PC-3 (cell line): Measurements from ENCODE around the gene GNAT3. TPM values are rescaled to one million over a fixed set of nuclear protein-coding genes. Genes with fewer than 3 reads are reported as not detected.

Source experiments
- ATAC-seq: fragments of 200-7000 bp; cut with Tn5 transposase; 2 replicates; pipeline ENCODE4 v1.9.1; 2020; ENCODE audit warnings: mild to moderate bottlenecking, moderate library complexity
- BruUV-seq: library from RNA; stranded (reverse); fragments of 400-500 nt; replicated peaks from 2 replicates; lab custom pipeline; 2021; lab: Mats Ljungman, UMichigan
- CTCF ChIA-PET: fragments of 300-600 bp; sonication (Branson Sonifier 250); formaldehyde crosslinking; loops from one replicate; lab custom pipeline; 2022; ENCODE audit warnings: antibody characterized with exemption; lab: Charles Lee
- POLR2A ChIA-PET: fragments of 300-600 bp; sonication (Branson Sonifier 250); formaldehyde crosslinking; loops from one replicate; lab custom pipeline; 2022; ENCODE audit warnings: antibody characterized with exemption; ENCODE audit not compliant: unreplicated experiment; lab: Charles Lee
- DNase-seq: peaks from one replicate; pipeline ENCODE4 v3.0.0-alpha.2; 2015
- H2AFZ ChIP-seq: fragments of 300-600 bp; sonication (generic); 2 replicates; pipeline ENCODE4 v1.6.0; 2016; ENCODE audit warnings: antibody characterized with exemption, low read length
- H3F3A ChIP-seq: fragments of 300-600 bp; sonication (generic); one replicate; pipeline ENCODE4 v1.6.0; 2017; ENCODE audit warnings: antibody characterized with exemption, low read length, control low read depth, mild to moderate bottlenecking; ENCODE audit not compliant: unreplicated experiment
- H3K27ac ChIP-seq: fragments of 300-600 bp; sonication (generic); 2 replicates; pipeline ENCODE4 v1.5.1; 2016; ENCODE audit warnings: mild to moderate bottlenecking, low read length
- H3K27me3 ChIP-seq: fragments of 300-600 bp; sonication (generic); 2 replicates; pipeline ENCODE4 v1.6.1; 2016; ENCODE audit warnings: low read length, mixed read lengths
- H3K36me3 ChIP-seq: fragments of 300-600 bp; sonication (generic); 2 replicates; pipeline ENCODE4 v1.6.1; 2016; ENCODE audit warnings: low read depth, mixed run types, low read length, mixed read lengths
- H3K4me1 ChIP-seq: fragments of 300-600 bp; sonication (generic); 2 replicates; pipeline ENCODE4 v1.5.1; 2016; ENCODE audit warnings: low read length; ENCODE audit not compliant: insufficient read depth
- H3K4me2 ChIP-seq: fragments of 300-600 bp; sonication (generic); 2 replicates; pipeline ENCODE4 v1.6.0; 2016; ENCODE audit warnings: low read length
- H3K4me3 ChIP-seq: fragments of 300-600 bp; sonication (generic); 2 replicates; pipeline ENCODE4 v1.5.1; 2016; ENCODE audit warnings: mild to moderate bottlenecking, low read length, mixed read lengths
- H3K79me2 ChIP-seq: fragments of 300-600 bp; sonication (generic); 2 replicates; pipeline ENCODE4 v1.6.1; 2017; ENCODE audit warnings: low read length, mixed read lengths
- H3K9ac ChIP-seq: fragments of 300-600 bp; sonication (generic); 2 replicates; pipeline ENCODE4 v1.6.0; 2016; ENCODE audit warnings: mild to moderate bottlenecking, low read length
- H3K9me2 ChIP-seq: fragments of 300-600 bp; sonication (generic); replicated peaks from 2 replicates; pipeline ENCODE4 v1.6.1; 2016; ENCODE audit warnings: mixed run types, low read length, mixed read lengths
- H3K9me3 ChIP-seq: fragments of 300-600 bp; sonication (generic); 2 replicates; pipeline ENCODE4 v1.6.1; 2016; ENCODE audit warnings: low read length, mixed read lengths
- H4K20me1 ChIP-seq: fragments of 300-600 bp; sonication (generic); 2 replicates; pipeline ENCODE4 v1.6.1; 2016; ENCODE audit warnings: low read length, mixed read lengths
- EZH2 ChIP-seq: fragments of 300-600 bp; sonication (generic); IDR thresholded peaks from one replicate; pipeline ENCODE4 v1.6.1; 2017; ENCODE audit warnings: antibody characterized with exemption, mild to moderate bottlenecking, low read length; ENCODE audit not compliant: unreplicated experiment
- EZH2phosphoT487 ChIP-seq: fragments of 300-600 bp; sonication (generic); IDR thresholded peaks from 2 replicates; pipeline ENCODE4 v1.6.1; 2018; ENCODE audit warnings: mild to moderate bottlenecking, antibody characterized with exemption, low read length, borderline replicate concordance
- intact Hi-C: fragments of 100-400 bp; cut with micrococcal nuclease; formaldehyde crosslinking; loops from 2 replicates; pipeline ENCODE4 v1.9.0; 2023
- total RNA-seq: library from RNA; depleted of rRNA; stranded (reverse); fragments of >200 nt; gene quantifications from 2 replicates; pipeline ENCODE4 v1.2.3, GENCODE V29; 2014
- TF ChIP-seq, protein P1 (sequence below): fragments of 300-600 bp; sonication (generic); conservative IDR thresholded peaks from 2 replicates; pipeline ENCODE4 v1.5.1; 2017; ENCODE audit warnings: antibody characterized with exemption, low read depth, mild to moderate bottlenecking, low read length

The GNAT3 gene
- total RNA-seq, 1 experiment from 2014 or later, result not detected

DNA sequence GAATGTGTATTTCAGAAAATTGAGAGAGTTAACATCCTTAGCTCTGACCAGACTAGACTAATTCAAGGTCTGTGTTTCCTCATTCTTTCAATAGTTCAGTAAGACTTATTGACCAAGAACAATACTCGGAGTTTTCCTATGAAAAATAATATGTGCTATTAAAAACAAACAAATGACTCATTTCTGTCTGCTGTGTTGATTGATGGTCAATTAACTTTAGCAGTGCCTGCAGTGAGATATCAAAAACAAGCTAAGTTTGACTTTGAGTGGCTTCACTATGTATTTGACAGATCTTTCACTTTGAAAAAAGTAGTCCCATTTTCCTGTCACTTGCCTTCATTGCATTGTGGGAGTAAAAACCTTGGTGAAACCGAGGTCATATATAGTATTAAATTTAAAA lies 91.0 kb downstream of the GNAT3 start:
- Histone ChIP-seq H2AFZ (no peak overlapping the region), H3K27me3 (no peaks in the 10 kb centered on the region), H3K9me3 (no peaks in the 10 kb centered on the region), H3K27ac (no peak overlapping the region), H3K9me2 (no peaks in the 10 kb centered on the region), H3K9ac (no peak overlapping the region), H3K4me3 (no peak overlapping the region), H3K4me2 (no peak overlapping the region), H3F3A (no peaks in the 10 kb centered on the region), H4K20me1 (no peaks in the 10 kb centered on the region), H3K36me3 (no peaks in the 10 kb centered on the region), H3K79me2 (no peaks in the 10 kb centered on the region), H3K4me1 (no peaks in the 10 kb centered on the region)
- no TSS peak for BruUV-seq
- ATAC-seq, result no peak
- POLR2A ChIA-PET, result no interaction called here
- DNase-seq, result no peak
- CTCF ChIA-PET, result no interaction called here
- intact Hi-C loops, result loop anchor here (10.0 kb wide), 1 partner anchor 1054 kb away; no protein-coding TSS in a partner anchor
- TF ChIP-seq, protein P1, sequence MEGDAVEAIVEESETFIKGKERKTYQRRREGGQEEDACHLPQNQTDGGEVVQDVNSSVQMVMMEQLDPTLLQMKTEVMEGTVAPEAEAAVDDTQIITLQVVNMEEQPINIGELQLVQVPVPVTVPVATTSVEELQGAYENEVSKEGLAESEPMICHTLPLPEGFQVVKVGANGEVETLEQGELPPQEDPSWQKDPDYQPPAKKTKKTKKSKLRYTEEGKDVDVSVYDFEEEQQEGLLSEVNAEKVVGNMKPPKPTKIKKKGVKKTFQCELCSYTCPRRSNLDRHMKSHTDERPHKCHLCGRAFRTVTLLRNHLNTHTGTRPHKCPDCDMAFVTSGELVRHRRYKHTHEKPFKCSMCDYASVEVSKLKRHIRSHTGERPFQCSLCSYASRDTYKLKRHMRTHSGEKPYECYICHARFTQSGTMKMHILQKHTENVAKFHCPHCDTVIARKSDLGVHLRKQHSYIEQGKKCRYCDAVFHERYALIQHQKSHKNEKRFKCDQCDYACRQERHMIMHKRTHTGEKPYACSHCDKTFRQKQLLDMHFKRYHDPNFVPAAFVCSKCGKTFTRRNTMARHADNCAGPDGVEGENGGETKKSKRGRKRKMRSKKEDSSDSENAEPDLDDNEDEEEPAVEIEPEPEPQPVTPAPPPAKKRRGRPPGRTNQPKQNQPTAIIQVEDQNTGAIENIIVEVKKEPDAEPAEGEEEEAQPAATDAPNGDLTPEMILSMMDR, result no peak
- TF ChIP-seq EZH2 (no peak), EZH2phosphoT487 (no peak)

DNA sequence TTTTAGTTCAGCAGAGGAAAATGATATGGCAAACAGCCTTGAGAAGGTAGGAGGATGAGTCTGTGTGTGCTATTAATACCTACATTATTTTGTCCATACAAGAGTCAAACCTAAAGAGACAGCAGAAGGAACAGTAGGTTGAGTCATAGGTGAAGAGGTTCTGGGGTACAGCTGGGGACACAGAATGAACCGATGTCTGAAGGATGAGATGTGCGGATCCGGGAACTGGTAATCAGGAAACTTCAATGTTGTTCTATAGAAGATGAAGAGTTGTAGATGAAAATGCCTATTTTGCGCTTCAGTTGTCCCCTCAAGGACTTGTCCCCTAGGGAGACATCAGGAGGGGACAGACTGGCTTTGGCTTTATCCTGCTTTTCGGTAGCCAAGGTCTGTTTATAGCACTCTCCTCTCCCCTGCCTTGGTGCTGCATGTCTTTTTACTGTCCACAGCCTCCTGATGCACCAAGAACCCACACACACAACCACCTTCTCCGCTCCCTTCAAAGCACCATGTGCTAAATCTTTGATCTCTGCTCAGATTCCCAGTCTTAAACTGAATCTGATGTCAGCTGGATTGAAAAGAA lies 94.6 kb downstream of the GNAT3 start:
- Histone ChIP-seq H3K4me2 (no peak overlapping the region), H3K79me2 (no peaks in the 10 kb centered on the region), H3K36me3 (no peaks in the 10 kb centered on the region), H4K20me1 (no peaks in the 10 kb centered on the region), H3K9me2 (no peaks in the 10 kb centered on the region), H3F3A (no peaks in the 10 kb centered on the region), H2AFZ (no peak overlapping the region), H3K27me3 (no peaks in the 10 kb centered on the region), H3K9ac (no peak overlapping the region), H3K4me3 (no peak overlapping the region), H3K9me3 (no peaks in the 10 kb centered on the region), H3K27ac (no peak overlapping the region), H3K4me1 (peaks cover 6% of the 10 kb centered on the region; the same call in 1 of the 2 replicates)
- TF ChIP-seq, protein P1, result no peak
- TF ChIP-seq EZH2, result no peak
- no peak for TF ChIP-seq EZH2phosphoT487
- ChIA-PET POLR2A (no interaction called here), CTCF (no interaction called here)
- no TSS peak for BruUV-seq
- no peak for ATAC-seq
- intact Hi-C loops, result no loop called here
- DNase-seq, result no peak

DNA sequence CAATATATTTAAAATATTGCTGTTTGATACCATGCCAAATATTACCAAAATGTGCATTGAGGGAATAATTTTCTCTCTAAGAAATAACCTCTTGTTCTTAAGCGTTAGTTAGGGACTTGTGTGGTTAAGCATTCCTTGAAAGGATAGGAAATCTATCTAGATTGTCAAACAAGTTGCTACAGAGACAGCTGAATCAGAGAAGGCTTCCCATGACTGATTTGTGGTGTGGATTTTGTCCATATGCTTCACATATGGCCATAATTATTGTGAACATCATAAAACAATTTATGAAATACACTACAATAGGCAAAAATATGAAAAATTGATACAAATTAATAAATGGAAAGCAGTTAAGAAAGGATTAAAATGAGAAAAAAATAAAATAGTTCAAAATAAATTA lies 96.3 kb downstream of the GNAT3 start:
- Histone ChIP-seq H3K79me2 (no peaks in the 10 kb centered on the region), H3K4me3 (no peak overlapping the region), H3F3A (no peaks in the 10 kb centered on the region), H3K36me3 (no peaks in the 10 kb centered on the region), H3K4me1 (peaks cover 6% of the 10 kb centered on the region; the same call in 1 of the 2 replicates), H4K20me1 (no peaks in the 10 kb centered on the region), H3K9me3 (no peaks in the 10 kb centered on the region), H3K9ac (no peak overlapping the region), H3K27ac (no peak overlapping the region), H3K4me2 (no peak overlapping the region), H2AFZ (no peak overlapping the region), H3K27me3 (no peaks in the 10 kb centered on the region), H3K9me2 (no peaks in the 10 kb centered on the region)
- CTCF ChIA-PET, result no interaction called here
- DNase-seq (no peak), ATAC-seq (no peak)
- POLR2A ChIA-PET, result no interaction called here
- intact Hi-C loops, result no loop called here
- BruUV-seq, result no TSS peak
- TF ChIP-seq EZH2phosphoT487, result no peak
- no peak for TF ChIP-seq EZH2
- TF ChIP-seq, protein P1, result no peak
